ENCODE data around the gene UMOD.
"Not testable (repeated sequence)": the region's sequence is repeated elsewhere in the genome, so short reads cannot be mapped to it uniquely, and the experiment has no call there.

UMOD gene

GRCh38 chr16:20320592-20320991 lies 31.9 kb downstream of the UMOD start:
- DNase-seq = no peak

DNA sequence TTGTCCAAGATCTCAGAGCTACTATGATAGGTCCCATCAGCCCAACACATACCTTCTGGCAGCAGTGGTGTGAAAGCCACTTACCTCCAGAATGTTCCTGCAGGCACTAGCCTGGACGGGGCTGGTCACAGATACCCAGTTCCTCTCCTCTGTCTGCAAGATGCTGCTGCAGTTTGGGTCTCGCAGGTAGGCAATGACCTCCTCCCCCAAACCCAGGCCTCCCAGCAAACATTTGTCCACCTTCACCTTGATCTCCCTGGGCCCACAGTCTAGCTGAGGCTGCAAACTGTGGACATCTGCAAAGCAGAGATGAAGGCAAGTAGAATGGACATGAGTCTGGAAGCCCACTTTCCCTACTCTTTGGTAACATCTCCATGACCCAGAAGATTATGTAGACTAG lies 32.3 kb downstream of the UMOD start:
- DNase-seq = no peak

GRCh38 chr16:20319406-20319805 lies 33.1 kb downstream of the UMOD start:
- no peak for DNase-seq

GRCh38 chr16:20318437-20318836 lies 34.1 kb downstream of the UMOD start:
- no peak for DNase-seq

GRCh38 chr16:20318006-20318405 lies 34.5 kb downstream of the UMOD start:
- DNase-seq = no peak

DNA sequence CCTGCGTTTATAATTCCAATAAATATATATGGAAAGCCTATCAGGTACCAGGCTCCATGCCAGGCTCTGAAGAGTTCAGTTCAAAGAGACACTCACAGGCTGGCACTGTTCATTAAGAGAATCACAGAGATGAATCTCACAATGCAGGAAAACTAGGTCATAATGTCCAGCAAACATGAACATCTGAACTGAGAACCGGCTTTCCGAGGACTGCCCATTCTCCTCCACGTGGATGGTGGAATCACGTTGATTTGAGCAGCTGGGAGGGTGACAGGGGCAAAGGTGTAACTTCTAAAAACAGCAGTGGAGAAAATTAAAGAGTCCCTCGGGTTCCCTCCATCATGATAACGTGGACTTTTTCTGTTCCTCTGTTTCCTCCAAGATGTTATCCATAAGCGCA lies 35.4 kb downstream of the UMOD start:
- DNase-seq = no peak

GRCh38 chr16:20316715-20317114 lies 35.8 kb downstream of the UMOD start:
- no peak for DNase-seq

GRCh38 chr16:20315764-20316163 lies 36.8 kb downstream of the UMOD start:
- DNase-seq = no peak

DNA sequence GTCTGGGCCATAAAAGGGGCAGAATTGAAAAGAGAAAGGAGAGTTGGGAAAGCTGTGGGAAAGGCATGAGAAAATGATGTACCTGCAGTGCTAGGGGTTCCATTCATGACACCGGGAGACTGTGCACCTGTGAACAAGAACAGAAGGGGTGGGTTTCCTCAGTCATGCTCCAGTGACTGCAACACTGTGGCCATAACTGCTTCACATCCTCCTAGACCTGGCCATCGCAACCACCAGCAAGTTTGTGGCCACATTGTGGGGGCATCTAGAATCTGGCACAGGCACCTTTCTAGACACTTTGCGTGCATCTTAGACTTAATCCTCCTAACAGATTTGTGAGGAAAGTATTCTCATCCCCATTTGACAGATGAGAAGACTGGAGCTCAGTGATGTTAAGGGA lies 37.9 kb downstream of the UMOD start:
- DNase-seq = no peak

DNA sequence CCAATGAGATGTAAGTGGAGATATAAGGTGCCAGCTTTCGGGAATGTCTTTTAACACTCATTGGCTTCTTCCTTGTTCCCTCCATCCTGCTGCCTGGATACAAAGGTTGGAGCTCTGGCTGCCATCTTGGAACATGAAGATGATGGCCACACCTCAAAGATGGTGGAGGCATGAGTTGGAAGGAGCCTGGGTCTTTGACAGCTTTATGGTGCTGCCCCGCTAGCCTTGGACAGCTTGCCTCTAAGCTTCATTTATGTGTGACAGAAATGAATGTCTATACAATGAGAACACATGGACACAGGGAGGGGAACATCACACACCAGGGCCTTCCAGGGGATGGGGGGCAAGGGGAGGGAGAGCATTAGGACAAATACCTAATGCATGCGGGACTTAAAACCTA lies 38.8 kb downstream of the UMOD start:
- no peak for DNase-seq

DNA sequence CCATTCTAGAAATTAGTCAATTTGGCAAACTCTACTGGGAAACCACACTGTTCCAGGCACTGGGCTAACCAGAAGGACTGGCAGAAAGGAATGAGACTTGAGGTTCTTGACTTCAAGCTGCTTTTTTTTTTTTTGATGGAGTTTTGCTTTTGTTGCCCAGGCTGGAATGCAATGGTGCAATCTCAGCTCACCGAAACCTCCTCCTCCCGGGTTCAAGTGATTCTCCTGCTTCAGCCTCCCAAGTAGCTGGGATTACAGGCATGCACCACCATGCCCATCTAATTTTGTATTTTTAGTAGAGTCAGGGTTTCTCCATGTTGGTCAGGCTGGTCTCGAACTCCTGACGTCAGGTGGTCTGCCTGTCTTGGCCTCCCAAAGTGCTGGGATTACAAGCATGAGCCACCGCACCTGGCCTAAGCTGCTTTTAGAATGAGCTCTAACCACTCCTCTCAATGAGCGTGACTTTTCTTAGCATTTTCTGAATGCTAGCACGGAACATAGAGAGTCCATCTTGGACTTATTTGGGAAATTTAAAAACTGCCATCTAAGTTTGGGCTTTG lies 39.9 kb downstream of the UMOD start:
- not testable (repeated sequence) for DNase-seq

GRCh38 chr16:20311548-20311947 lies 41.0 kb downstream of the UMOD start:
- DNase-seq = no peak

- DNase-seq = no peak
These were observed 41.8 kb downstream of the UMOD start for GRCh38 chr16:20310421-20311395.

GRCh38 chr16:20309786-20310185 lies 42.7 kb downstream of the UMOD start:
- DNase-seq = no peak

GRCh38 chr16:20308801-20309590 lies 43.5 kb downstream of the UMOD start:
- no peak for DNase-seq

GRCh38 chr16:20308266-20308665 lies 44.2 kb downstream of the UMOD start:
- DNase-seq = no peak

- DNase-seq = no peak
These were observed 44.7 kb downstream of the UMOD start for GRCh38 chr16:20307791-20308190.

GRCh38 chr16:20307240-20307671 lies 45.3 kb downstream of the UMOD start:
- no peak for DNase-seq

- DNase-seq = no peak
These were observed 46.1 kb downstream of the UMOD start for GRCh38 chr16:20306401-20306800.

DNA sequence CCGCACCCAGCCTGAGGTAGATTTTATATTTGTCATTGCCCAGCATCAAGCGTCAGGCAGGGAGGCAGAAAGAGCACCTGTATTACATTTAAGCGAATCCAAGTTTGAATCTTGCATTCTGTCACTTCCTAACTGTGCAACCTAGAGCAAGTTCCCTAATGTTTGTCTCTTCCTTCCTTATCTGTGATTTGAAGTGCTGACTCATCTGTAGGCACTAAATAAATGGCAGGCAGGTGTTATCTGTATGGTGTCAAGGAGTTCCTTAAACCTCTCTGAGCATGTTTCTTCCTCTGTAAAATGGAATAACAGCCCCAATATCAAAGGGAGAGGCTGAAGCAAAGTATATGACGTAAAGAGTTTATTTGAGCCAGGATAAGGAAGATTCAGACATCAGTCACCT lies 49.5 kb downstream of the UMOD start:
- no peak for DNase-seq

- no peak for DNase-seq
These were observed 50.1 kb downstream of the UMOD start for GRCh38 chr16:20302389-20302788.

DNA sequence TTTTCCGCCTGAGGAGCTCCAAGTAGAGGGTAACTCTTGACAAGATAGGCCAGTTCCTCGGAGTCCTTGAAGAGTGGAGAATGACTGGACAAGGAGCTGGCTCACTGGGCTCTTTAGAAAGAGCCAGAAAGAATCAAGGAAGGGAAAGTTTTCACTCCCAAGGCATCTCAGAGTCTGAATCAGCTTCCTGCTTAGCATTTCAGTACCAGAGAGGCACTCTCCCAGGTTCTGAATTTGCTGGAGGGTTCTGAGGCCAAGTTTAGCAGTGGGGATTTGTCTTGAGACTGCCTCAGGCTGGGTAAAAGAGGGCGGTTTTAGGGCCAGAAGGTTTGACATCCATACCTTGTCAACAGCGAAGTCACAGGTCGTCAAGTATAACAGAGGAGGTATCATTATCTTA lies 50.7 kb downstream of the UMOD start:
- DNase-seq = no peak

- DNase-seq = peak; percentile 36 to 66
These were observed 52.0 kb downstream of the UMOD start for GRCh38 chr16:20300312-20301097.

All from NCI-H526 (cell line).